GM18511 (cell line): ENCODE data around the gene C12orf76.
"Not testable (repeated sequence)": the region's sequence is repeated elsewhere in the genome, so short reads cannot be mapped to it uniquely, and the experiment has no call there.

Experiments
- ATAC-seq: cut with Tn5 transposase; IDR thresholded peaks from one replicate; pipeline ENCODE4 v1.9.1; 2021; ENCODE audit warnings: mild to moderate bottlenecking, moderate library complexity; ENCODE audit not compliant: unreplicated experiment

The C12orf76 gene

DNA sequence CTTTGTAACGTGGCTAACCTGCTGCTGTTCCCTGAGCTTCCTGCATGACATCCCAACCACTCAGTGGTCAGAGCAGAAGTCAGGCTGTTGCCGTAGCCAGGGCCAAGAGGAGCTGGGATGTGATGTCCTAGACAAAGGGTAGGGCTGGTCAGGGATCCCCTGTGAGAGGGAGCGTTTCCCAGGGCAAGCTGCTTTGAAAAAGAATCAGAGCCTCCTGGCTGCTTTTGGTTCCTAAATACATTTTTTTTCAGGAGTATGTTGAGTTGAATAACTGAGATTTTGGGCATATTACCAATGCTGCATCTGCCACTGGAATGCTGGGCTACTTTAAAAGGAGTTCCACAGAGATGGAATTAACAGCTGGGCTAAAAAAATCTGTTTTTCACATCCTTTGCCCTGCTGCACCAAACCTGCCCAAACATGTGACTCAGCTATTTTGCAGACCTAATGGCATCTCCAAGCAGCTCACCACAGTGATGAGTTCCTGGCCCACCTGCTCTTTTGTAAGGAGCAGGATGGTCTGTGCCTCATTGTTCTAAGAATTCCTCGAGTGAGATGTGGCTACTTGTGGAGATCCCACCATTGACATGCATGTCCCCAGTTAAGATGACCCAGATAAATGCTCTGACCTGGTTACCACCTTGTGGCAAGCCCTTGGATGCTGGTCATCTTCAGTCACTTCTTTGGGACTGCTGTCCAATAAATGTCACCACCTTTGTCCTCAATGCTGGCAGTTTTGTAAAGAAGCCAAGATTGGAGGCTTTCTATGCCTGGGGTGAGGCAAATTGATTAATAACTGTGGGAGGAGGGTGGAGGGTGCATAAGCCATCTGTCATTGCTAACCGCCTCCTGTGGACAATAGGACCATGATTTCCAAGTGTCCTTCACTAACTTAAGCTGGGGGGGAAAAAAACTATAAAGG, 25.0 kb downstream of the C12orf76 start:
- no peak for ATAC-seq

DNA sequence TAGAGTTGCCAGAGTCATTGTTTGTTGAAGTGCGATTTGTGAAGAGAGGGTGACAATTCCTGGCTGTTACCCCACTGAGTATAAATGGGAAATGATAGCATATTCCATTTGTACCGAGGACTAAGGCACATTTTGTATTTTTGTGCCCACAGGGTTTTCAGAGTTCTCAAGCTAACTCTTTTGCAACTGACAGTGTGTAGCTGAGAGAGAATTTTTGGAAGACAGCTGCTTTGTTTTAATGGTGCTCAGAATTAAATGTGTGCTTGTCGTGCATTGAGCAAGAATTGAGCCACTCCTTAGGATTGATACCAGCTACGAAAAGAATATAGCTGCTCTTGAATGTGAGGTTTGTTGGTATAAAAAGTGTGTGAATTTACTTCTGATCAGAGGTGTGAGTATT, 27.4 kb downstream of the C12orf76 start:
- no peak for ATAC-seq

DNA sequence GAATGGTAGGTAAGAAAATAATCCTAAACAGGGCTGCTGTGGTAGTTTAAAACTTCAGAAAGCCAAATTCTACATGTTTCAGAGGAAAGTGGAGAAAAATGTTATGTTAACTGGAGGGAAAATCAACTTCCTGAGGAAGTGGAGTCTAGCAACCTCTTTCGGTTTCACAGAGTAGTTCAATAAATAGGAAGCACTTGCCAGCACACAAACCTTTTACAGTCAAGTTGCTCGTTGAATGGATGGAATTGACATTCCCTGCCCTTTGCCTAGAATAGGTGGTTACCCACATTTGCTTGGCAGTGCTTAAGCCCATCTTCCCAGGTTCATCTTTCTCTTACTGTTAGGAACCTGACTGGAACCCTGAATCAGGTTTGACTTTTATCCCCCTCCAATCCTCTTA, 33.2 kb downstream of the C12orf76 start:
- ATAC-seq = no peak

DNA sequence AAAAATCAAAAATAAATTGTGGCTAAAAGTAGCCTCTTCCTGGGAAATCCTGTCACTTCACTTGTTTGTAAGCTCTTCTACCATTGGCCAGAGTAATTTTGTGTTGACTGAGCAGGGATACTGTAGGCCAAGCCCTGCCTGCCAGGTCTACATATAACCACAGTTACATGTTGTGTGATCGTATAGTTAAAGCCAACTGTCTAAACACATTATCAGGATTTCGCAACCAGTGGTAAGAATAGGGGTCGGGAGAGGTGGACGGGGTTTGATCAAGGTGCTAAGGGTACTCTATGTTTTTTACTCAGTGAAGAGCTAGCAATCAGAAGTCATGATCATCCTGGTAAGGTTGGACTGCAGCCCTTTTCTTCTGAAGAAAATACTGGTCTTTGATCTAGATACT, 35.7 kb downstream of the C12orf76 start:
- ATAC-seq = no peak

GRCh38 chr12:110012137-110012536, 36.2 kb downstream of the C12orf76 start:
- peak; percentile 83 for ATAC-seq

DNA sequence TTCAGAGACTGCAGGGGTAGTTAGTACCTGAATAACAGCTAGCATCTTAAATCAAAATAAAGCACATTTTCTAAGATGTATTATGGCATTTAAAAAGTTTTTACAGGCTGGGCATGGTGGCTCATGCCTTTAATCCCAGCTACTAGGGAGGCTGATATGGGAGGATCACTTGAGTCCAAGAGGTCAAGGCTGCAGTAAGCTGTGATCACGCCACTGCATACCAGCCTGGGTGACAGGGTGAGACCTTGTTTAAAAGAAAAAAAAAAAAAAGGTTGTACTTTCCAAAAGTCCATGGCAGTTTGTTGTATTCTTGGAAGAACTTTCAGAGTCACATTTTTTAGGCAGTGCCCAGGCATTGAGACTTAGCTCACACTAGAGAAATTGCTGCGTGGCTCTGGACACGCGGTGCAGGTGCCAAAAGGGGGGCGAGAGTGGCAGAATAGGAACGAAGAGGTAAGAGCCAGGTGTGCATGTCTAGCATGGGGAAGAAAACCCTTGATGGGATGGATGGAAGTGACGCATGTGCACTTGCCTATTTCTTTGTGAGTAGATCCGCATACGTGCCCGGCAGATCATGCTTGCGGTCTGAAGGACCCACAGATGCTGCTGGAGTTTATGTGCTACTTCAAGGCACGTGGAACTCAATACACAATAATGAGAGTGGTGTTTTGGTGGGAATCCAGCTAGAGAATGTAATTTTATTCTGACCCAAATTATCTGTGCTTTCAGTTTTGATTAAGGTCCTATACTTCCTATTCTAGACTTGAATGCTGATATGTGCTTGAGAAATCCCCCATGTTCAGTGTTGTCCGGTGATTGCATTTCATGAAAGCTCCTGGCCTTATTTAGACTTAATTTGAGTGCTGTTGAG, 37.2 kb downstream of the C12orf76 start:
- ATAC-seq = no peak

GRCh38 chr12:110008681-110009398, 39.5 kb downstream of the C12orf76 start:
- ATAC-seq = not testable (repeated sequence)

- no peak for ATAC-seq
Measured at GRCh38 chr12:110007881-110008280, 40.4 kb downstream of the C12orf76 start.

GRCh38 chr12:110006115-110006514, 42.2 kb downstream of the C12orf76 start:
- ATAC-seq = no peak

DNA sequence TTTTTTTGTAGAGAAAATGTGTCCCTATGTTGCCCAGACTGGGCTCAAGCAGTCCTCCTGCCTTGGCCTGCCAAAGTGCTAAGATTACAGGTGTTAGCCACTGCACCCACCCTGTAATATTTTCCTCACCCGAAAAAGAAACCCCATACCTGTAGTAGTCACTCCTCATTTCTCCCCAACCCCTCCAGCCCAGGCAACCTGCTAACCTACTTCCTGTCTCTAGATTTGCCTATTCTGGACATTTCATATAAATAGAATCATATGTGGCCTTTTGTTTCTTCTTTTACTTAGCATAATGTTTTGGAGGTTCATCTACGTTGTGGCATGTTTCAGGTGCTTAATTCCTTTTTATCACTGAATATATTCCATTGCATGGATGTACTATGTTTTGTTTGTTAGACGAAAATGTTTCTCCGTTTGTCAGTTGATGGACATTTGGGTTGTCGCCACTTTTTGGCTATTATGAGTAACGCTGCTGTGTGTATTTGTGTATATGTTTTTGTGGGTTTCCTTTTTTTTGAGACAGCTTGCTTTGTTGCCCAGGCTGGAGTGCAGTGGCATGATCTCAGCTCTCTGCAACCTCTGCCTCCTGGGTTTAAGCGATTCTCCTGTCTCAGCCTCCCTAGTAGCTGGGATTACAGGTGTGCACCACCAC, 42.9 kb downstream of the C12orf76 start:
- peak; percentile 55 for ATAC-seq

DNA sequence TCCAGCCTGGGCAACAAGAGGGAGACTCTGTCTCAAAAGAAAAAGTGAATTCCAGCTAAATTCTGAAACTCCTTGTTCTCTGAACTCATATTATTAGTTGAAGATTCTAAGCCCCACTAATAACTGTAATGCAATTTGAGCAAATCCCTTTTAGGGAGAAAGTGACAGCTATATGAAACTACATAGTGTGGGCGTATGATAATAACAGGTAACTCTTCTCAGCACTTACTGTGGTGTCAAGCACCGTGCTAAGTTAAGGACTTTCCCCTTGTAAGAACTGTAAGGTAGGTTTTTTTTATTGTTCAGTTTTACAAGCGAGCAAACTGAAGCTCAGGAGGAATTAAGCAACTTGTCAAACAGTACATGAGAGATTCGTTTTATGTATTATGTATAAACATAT, 43.7 kb downstream of the C12orf76 start:
- ATAC-seq = peak; percentile 77

DNA sequence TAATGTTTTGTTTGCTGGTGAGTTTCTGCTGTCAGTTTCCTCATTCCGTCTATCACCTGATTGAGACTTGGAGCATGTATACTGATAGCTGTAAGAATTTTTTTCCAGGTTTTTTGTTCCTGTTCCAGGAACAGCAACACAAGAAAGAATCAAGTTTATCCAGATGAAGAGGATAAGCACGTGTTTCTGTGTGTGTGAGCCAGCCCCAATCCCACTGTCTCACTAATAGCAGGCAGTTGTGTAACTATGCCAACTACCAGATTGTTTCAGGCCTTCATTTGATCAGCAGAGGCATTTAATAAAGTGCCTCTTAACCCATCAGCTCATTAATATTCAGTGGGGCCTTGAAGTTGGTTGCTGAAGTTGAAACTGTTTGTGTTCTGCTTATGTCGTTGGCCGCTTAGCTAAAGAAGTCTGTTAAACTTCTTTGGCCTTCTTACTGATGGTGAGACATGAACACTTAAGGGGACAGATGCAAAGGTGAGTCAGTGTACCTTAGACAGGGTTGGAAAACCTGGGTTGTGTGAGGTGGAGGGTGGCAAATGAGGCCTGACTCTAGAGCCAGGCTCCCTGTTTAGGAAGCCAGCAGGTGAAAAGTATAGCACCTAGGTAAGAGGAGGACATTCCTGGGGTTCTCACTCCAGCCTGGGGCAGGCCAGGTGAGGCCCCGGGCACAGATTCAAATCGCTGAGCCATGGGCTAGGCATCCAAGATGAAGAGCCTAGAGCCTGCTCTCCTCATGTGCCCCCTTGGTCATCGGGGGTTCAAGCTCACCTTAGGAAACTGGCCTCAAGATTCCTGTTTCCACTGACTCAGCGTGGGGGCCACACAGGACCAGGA, 45.4 kb downstream of the C12orf76 start:
- no peak for ATAC-seq

DNA sequence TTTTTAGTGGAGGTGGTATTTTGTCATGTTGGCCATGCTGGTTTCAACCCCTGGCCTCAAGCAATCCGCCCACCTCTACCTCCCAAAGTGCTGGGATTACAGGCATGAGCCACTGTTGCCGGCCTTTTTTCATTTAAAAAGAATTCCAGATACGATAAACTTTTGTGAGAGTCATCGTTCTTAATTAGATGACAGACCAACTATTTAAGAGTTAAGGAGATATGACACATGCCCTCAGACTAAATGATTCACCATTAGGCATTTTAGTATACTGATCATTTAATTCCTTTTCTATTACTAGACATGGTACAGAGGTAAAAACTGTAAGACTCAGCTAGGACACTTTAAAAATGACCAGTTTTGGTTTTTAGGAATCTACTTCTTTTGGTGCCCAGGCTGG, 46.7 kb downstream of the C12orf76 start:
- ATAC-seq = no peak

GRCh38 chr12:109999983-110000505, 48.3 kb downstream of the C12orf76 start:
- ATAC-seq = no peak

GRCh38 chr12:109999649-109999971, 48.7 kb downstream of the C12orf76 start:
- ATAC-seq = no peak

DNA sequence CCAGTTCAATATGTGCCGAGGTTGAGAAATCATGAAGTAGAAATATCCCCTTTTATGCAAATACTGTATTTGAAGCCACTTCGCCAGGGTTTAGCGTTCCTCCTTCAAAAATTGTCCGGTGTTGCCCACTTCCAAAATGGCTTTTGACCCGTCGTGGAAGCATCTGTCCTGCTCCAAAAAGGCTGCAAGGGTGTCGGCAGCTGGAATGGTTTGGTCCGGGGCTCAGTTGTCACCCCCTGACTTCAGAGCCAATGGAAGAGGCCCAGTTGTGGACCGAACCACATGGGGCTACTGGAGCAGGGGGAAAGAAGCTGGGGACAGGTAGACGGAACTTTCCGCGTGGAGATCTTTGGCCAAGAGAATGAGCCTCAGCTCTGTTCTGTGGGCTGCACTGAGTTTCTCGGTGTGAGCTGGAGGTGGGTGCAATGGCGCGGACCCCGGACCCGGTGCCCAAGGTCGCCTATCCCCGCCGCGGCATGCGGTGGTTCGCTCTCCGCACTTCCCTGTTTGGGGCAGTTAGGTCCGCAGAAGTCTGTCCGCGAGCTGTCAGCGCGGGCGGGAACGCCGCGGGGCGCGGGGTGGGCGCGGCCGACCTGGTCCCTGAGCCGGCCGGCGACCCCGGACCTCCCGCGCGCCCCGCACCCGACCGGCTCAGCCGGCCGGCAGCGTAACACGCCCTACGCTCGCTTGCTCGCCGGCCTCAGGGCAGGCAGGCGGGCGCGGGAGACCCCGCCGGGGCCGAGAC, 49.2 kb downstream of the C12orf76 start, which contains the start of gene ANKRD13A:
Gene ANKRD13A (plus strand): TSS at position 527 of the 745 bp plus-strand sequence. CDS start 259 bp downstream, outside the sequence.
- peak; percentile 59 for ATAC-seq

GRCh38 chr12:109998241-109998903, 50.0 kb downstream of the C12orf76 start:
- ATAC-seq = peak; percentile 1

DNA sequence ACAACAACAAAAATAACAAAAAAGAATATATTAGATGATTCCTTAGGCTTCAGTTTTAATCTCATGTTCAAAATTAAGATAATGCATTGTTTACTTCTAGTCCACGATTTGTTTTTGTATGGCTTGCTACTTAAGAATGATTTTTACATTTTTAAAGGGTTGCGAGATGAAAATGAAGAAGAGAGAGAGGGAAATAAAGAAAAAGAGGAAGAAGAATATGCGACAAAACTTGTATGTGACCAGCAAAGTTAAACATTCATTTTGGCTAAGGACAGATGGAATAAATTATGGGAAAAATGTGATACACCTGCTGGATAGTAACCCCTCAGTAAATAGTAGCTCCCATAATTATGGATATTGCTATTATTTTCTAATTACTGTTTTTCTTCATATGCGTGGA, 50.9 kb downstream of the C12orf76 start:
- no peak for ATAC-seq
